ENCODE measurements around the gene OTOG.

OTOG gene

GRCh38 chr11:17541330-17541885 lies 5.7 kb upstream of the OTOG start:
- no peak for DNase-seq

- no peak for DNase-seq
Measured at GRCh38 chr11:17542249-17542648, 4.8 kb upstream of the OTOG start.

GRCh38 chr11:17543041-17543440 lies 4.0 kb upstream of the OTOG start:
- no peak for DNase-seq

- DNase-seq = no peak
Measured at GRCh38 chr11:17543574-17544180, 3.4 kb upstream of the OTOG start.

GRCh38 chr11:17544181-17544622 lies 2.9 kb upstream of the OTOG start, which contains the start of gene USH1C:
TSS of gene USH1C (minus strand) at chr11:17544416. CDS start at chr11:17544307, 109 bp downstream.
- DNase-seq = peak; percentile 28

- DNase-seq = no peak
Measured at GRCh38 chr11:17546240-17546639, 819 bp upstream of the OTOG start.

GRCh38 chr11:17547932-17548331 lies 873 bp downstream of the OTOG start:
- DNase-seq = no peak

GRCh38 chr11:17548444-17548843 lies 1.4 kb downstream of the OTOG start:
- no peak for DNase-seq

- DNase-seq = no peak
Measured at GRCh38 chr11:17550450-17551346, 3.6 kb downstream of the OTOG start.

- no peak for DNase-seq
Measured at GRCh38 chr11:17551347-17552040, 4.4 kb downstream of the OTOG start.

GRCh38 chr11:17552041-17552355 lies 4.9 kb downstream of the OTOG start:
- no peak for DNase-seq

GRCh38 chr11:17552392-17553248 lies 5.6 kb downstream of the OTOG start:
- DNase-seq = no peak

GRCh38 chr11:17553249-17553546 lies 6.1 kb downstream of the OTOG start:
- no peak for DNase-seq

- no peak for DNase-seq
Measured at GRCh38 chr11:17554487-17554886, 7.4 kb downstream of the OTOG start.

GRCh38 chr11:17556999-17557398 lies 9.9 kb downstream of the OTOG start:
- no peak for DNase-seq

GRCh38 chr11:17558025-17558780 lies 11.1 kb downstream of the OTOG start:
- no peak for DNase-seq

GRCh38 chr11:17558916-17559315 lies 11.9 kb downstream of the OTOG start:
- DNase-seq = no peak

GRCh38 chr11:17559341-17560087 lies 12.5 kb downstream of the OTOG start:
- DNase-seq = no peak

- DNase-seq = no peak
Measured at GRCh38 chr11:17560281-17561110, 13.4 kb downstream of the OTOG start.

GRCh38 chr11:17561111-17561415 lies 14.0 kb downstream of the OTOG start:
- no peak for DNase-seq
